Stimulated activated CD4-positive, alpha-beta T cell treated with anti-CD3 and anti-CD28 coated beads, Interleukin-15, amount 100 ng/mL, for 48 hours (primary cell): ENCODE measurements around the gene TACSTD2.
"Not testable (repeated sequence)": the region's sequence is repeated elsewhere in the genome, so short reads cannot be mapped to it uniquely, and the experiment has no call there.

Experiments
- DNase-seq, 2 donors: peaks; one replicate each; pipeline ENCODE4 v3.0.0-alpha.2; 2020; ENCODE audit warnings: low read depth in 2 of 2

Gene TACSTD2

DNA sequence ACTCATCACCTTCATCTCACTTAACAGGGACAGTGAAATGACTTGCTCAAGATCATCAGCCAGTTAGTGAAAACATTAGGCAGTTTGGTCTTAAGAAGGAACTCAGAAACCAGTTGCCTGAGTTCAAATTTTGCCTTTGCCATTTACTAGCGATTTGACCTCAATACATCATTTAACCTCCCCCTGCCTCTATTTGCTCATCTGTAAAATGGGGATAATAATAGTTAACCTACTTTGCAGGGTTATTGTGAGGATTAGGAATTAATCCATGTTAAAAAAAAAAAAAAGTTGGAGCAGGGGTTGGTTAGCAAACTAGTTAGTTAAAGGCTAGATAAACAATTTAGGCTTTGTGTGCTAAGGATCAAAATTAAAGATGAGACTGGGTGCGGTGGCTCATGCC is 10.6 kb upstream of the TACSTD2 start:
- DNase-seq, result no peak

GRCh38 chr1:58586271-58586670 is 9.2 kb upstream of the TACSTD2 start:
- DNase-seq, result no peak

DNA sequence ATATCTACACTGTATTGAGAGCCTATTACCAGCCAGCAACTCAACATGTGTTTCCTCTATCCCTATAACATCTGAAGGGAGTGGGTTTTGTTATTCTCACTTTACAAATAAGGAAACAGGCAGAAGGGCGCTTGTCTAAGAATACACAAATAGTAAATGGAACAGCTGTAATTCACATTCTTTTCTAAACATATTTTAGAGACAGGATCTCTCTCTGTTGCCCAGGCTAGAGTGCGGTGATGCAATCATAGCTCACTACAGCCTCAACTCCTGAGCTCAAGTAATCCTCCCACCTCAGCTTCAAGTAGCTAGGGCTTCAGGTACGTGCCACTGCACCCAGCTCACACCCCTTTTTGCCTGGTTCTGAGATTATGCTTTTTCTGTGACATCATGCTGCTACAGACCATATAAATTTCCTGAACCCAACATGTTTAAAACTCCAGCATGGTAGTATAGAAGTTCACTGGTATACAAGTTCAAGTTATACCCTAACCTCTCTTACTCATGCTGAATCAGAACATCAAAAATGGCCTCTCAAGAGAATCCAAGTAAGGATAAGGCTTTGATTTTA is 8.6 kb upstream of the TACSTD2 start:
- no peak for DNase-seq

GRCh38 chr1:58585166-58585565 is 8.1 kb upstream of the TACSTD2 start:
- no peak for DNase-seq

- DNase-seq, result no peak
Observed at GRCh38 chr1:58584082-58584895, 7.2 kb upstream of the TACSTD2 start.

GRCh38 chr1:58583496-58583895 is 6.4 kb upstream of the TACSTD2 start:
- no peak for DNase-seq

DNA sequence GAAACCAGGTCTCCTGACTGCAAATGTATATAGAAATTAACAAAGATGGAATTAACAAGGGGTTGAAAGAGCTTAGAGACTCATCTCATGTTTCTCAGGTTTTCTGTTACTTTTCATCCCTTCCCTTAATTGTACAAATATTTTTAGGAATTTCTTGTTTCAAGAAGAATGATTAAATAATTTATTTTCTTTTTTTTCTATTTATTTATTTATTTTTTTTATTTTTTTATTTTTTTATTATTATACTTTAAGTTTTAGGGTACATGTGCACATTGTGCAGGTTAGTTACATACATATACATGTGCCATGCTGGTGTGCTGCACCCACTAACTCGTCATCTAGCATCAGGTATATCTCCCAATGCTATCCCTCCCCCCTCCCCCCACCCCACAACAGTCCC is 5.1 kb upstream of the TACSTD2 start:
- not testable (repeated sequence) for DNase-seq

GRCh38 chr1:58581641-58582040 is 4.6 kb upstream of the TACSTD2 start:
- DNase-seq, result no peak

DNA sequence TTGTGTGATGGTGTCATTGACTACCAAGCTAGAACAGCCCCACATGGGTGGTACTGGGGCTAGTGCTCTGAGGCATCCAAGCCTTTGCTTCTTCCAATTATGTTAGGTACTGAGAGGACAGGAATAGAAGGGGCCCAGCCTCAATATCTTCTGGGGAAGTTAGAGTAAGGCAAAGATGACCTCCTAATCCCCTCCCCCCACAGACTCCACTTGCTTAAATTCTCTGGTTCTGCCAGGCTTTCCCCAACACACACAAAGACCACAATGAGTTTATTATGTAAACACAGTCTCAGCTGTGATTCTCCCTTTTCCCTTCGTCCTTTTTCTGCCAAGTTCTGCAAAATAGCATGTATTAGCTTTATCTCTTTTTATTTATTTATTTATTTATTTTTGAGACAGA is 3.1 kb upstream of the TACSTD2 start:
- no peak for DNase-seq

GRCh38 chr1:58577654-58578030 is 590 bp upstream of the TACSTD2 start:
- no peak for DNase-seq

- no peak for DNase-seq
Observed at GRCh38 chr1:58576325-58576726, 726 bp downstream of the TACSTD2 start.

DNA sequence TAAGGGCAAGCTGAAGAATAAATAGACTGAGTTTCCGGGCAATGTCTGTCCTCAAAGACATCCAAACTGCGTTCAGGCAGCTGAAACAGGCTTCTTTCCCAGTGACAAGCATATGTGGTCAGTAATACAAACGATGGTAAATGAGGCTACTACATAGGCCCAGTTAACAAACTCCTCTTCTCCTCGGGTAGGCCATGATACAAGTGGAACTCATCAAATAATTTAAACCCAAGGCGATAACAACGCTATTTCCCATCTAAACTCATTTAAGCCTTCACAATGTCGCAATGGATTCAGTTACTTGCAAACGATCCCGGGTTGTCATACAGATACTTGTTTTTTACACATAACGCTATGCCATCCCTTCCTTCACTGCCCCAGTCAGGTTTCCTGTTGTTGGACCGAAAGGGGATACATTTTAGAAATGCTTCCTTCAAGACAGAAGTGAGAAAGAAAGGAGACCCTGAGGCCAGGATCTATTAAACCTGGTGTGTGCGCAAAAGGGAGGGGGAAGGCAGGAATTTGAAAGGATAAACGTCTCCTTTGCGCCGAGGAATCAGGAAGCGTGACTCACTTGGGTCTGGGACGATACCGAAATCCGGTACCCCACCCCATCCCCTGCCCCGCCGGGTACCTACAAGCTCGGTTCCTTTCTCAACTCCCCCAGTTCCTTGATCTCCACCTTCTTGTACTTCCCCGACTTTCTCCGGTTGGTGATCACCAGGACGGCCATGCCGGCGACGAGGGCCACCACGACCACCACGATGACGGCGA is 1.3 kb downstream of the TACSTD2 start:
- DNase-seq, result no peak

DNA sequence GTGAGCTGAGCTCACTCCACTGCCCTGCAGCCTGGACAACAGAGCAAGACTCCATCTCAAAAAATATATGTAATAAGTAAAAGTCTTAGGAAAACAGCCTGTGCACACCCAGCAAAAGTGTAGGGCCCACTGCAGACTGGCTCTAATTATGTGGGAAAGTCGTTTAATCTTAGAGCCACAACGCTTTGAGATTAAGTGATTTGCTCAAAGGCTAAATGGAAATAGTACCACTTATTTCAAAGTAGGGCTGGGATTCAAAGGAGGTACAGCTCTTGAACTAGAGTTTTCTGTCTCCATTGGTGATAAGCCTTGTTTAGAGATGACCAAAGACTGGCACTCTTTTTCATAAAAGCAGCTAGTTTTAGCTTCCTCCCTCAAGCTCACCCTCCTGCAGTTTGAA is 2.2 kb downstream of the TACSTD2 start:
- no peak for DNase-seq

DNA sequence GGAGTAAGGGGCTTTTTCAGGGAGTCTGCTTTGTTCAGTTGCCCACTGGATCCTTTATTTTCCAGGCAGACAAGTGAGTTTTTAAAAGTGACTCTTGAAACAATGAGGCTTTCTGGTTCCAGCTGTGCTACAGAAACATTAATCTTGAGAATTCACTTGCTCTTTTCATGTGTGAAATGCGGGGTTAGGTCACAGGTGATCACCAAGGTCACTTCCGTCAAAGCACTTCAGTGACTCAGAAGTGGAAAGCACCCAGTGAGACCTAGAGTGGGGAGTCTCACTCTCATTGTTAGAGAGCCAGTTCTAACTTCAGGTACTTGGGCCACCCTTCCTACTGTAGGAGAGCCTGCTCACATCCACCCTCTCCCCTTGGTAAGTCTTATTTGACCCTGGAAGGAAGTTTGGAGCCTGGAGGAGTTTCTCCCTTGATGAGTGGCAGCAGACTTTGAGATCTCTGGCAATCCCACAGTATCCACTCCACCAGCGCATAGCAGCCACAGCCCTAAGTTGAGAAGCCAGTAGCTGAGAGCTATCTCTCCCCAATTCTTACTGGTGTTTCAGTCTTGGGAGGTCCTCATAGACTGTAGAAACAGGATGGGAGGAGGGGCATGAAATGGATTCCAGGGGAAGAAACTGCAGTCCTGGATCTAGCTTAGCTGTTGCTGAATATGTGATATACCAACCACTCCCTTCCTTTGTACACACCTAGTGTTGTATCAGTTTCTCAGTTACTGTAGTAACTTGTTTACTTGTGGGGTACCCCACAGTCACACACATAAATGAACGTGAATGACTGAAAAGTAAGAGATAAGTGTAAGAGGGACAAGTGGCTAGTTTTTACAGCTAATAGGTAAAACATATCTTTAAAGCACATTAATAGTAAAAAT is 3.1 kb downstream of the TACSTD2 start:
- peak; percentile 24 to 36 for DNase-seq

GRCh38 chr1:58573138-58573537 is 3.9 kb downstream of the TACSTD2 start:
- DNase-seq, result no peak

GRCh38 chr1:58572690-58573089 is 4.4 kb downstream of the TACSTD2 start:
- DNase-seq, result no peak

- no peak for DNase-seq
Observed at GRCh38 chr1:58571616-58572015, 5.4 kb downstream of the TACSTD2 start.

DNA sequence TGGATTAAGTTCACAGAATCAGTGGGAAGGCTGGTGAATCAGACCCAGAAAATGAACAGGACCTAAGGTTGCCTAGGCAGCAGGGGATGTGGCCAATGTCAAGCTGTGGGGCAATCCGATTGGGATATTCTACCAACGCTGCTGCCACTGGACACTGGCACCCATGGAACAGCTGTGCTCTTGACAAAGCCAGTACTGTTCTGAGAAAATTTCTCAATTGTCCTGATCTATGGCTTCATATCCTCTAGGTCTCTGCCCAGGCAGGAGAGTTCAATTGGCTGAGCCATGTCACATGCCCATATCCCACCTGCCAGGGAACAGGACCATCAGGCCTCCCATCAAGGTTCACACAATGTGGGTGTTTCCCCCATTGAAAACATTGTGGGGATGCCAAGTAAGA is 6.2 kb downstream of the TACSTD2 start:
- DNase-seq, result no peak

- DNase-seq, result no peak
Observed at GRCh38 chr1:58570094-58570493, 7.0 kb downstream of the TACSTD2 start.

- no peak for DNase-seq
Observed at GRCh38 chr1:58568911-58569310, 8.1 kb downstream of the TACSTD2 start.

DNA sequence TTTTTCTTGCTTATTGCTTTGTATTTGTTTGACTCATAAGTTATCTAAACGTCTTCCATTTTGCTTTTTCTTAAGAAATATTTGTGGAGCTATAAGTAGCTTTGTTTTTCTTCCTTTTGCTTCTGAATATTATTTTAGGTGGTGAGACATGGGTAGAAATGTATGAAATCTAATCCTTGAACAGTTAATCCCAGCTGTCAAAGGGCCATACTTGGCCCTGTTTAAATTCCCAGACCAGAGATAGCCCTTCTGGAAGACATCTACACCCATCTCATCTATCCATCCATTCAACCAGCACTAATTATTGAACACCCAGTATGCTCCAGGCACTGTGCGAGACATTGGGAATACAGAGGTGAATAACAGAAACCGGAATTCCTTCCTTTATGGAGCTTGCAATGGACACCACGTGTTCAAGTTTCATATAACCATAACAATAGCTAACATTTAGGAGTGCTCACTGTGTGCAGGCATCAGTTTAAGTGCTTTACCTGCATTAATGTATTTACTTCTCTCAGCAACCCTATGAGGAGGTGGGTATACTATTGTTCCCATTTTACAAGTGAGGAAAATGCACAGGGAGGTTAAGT is 8.7 kb downstream of the TACSTD2 start:
- DNase-seq, result no peak

- DNase-seq, result no peak
Observed at GRCh38 chr1:58566339-58566738, 10.7 kb downstream of the TACSTD2 start.
